ENCODE measurements around the gene VTI1B. TPM values are rescaled to one million over a fixed set of nuclear protein-coding genes. Genes with fewer than 3 reads are reported as not detected.

The VTI1B gene
- total and polyA plus RNA-seq, 2 of the 4 experiments (the other 2 are of a cell fraction): 61.8 to 90.2 TPM

DNA sequence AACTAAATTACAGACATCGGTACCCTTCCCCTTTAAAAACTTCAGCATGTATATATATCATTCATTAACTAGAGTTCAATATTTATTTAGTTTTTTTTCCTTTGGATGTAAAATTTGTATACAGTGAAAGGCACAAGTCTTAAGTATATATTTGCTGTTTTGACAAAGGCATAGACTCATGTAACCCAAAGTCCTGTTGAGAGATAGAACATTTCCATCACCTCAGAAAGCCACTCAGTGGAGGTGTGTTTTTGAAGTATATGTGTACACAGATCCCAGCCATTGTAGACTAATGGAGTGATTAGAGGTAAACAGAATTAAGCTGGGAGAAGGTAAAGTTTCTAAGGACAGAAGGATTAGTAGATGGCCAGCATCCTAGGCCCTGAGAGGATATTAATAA is 42.6 kb upstream of the VTI1B start:
- H4K8ac ChIP-seq (ENCODE audit: low read depth in 2 of 2, low read length in 2 of 2): no peak overlapping the region
- no peaks in the 10 kb centered on the region for H3K36me3 ChIP-seq (ENCODE audit: control insufficient read depth, insufficient read depth, low read length)
- H3K79me1 ChIP-seq (ENCODE audit: low read depth in 1 of 2, low read length in 2 of 2): no peaks in the 10 kb centered on the region
- no peak overlapping the region for H2BK5ac ChIP-seq (ENCODE audit: low read depth, low read length, poor library complexity, severe bottlenecking)
- no peak overlapping the region for H3K27ac ChIP-seq (ENCODE audit: insufficient read depth, low read length)
- no peaks in the 10 kb centered on the region for H3K9me3 ChIP-seq (ENCODE audit: control insufficient read depth, insufficient read depth, low read length)
- no peak overlapping the region for H4K5ac ChIP-seq (ENCODE audit: low read depth, low read length)
- no peak overlapping the region for H3K56ac ChIP-seq (ENCODE audit: extremely low read depth, insufficient read depth, low read length)
- no peak for TF ChIP-seq USF2 (IDR thresholded peaks at IDR 0.05; ENCODE audit: low read depth, low read length)
- TF ChIP-seq RFX5 (IDR thresholded peaks at IDR 0.05; ENCODE audit: low read depth, low read length): no peak
- no peak for TF ChIP-seq MAFK (IDR thresholded peaks at IDR 0.05; ENCODE audit: low read depth, low read length)
- TF ChIP-seq, protein P1, sequence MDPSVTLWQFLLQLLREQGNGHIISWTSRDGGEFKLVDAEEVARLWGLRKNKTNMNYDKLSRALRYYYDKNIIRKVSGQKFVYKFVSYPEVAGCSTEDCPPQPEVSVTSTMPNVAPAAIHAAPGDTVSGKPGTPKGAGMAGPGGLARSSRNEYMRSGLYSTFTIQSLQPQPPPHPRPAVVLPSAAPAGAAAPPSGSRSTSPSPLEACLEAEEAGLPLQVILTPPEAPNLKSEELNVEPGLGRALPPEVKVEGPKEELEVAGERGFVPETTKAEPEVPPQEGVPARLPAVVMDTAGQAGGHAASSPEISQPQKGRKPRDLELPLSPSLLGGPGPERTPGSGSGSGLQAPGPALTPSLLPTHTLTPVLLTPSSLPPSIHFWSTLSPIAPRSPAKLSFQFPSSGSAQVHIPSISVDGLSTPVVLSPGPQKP (IDR thresholded peaks at IDR 0.05; ENCODE audit: borderline replicate concordance, low read depth, low read length): no peak
- TF ChIP-seq MAZ (IDR thresholded peaks at IDR 0.05; ENCODE audit: borderline replicate concordance, low read depth, low read length): no peak
- TF ChIP-seq MXI1 (IDR thresholded peaks at IDR 0.05; ENCODE audit: borderline replicate concordance, low read depth, low read length): no peak
- TF ChIP-seq, protein P2, sequence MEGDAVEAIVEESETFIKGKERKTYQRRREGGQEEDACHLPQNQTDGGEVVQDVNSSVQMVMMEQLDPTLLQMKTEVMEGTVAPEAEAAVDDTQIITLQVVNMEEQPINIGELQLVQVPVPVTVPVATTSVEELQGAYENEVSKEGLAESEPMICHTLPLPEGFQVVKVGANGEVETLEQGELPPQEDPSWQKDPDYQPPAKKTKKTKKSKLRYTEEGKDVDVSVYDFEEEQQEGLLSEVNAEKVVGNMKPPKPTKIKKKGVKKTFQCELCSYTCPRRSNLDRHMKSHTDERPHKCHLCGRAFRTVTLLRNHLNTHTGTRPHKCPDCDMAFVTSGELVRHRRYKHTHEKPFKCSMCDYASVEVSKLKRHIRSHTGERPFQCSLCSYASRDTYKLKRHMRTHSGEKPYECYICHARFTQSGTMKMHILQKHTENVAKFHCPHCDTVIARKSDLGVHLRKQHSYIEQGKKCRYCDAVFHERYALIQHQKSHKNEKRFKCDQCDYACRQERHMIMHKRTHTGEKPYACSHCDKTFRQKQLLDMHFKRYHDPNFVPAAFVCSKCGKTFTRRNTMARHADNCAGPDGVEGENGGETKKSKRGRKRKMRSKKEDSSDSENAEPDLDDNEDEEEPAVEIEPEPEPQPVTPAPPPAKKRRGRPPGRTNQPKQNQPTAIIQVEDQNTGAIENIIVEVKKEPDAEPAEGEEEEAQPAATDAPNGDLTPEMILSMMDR (conservative IDR thresholded peaks at IDR 0.05; ENCODE audit: low read depth, low read length): no peak
- no peak for TF ChIP-seq FOS (IDR thresholded peaks at IDR 0.05; ENCODE audit: low read depth, low read length)
- TF ChIP-seq BHLHE40 (IDR thresholded peaks at IDR 0.05; ENCODE audit: low read depth, low read length): no peak
- TF ChIP-seq RAD21 (IDR thresholded peaks at IDR 0.05; ENCODE audit: low read length): no peak
- TF ChIP-seq POLR2A (IDR thresholded peaks at IDR 0.05; ENCODE audit: low read depth, low read length): no peak
- TF ChIP-seq SMC3 (IDR thresholded peaks at IDR 0.05; ENCODE audit: low read depth, low read length): no peak
- TF ChIP-seq CHD1 (IDR thresholded peaks at IDR 0.05; ENCODE audit: low read depth, low read length): no peak
- TF ChIP-seq CEBPB (IDR thresholded peaks at IDR 0.05; ENCODE audit: low read depth, low read length): no peak
- TF ChIP-seq RCOR1 (IDR thresholded peaks at IDR 0.05; ENCODE audit: insufficient replicate concordance, low read length): no peak
- no peak for TF ChIP-seq NFE2L2 (IDR thresholded peaks at IDR 0.05; ENCODE audit: low read depth, low read length)
- peaks cover 9% of the 10 kb centered on the region for H3K27me3 ChIP-seq (ENCODE audit: control insufficient read depth, insufficient read depth, low read length)
- ATAC-seq (ENCODE audit: low read depth): no peak
- no peak overlapping the region for H4K91ac ChIP-seq (ENCODE audit: insufficient read depth, low read depth, low read length)
- H2AK9ac ChIP-seq (replicated peaks; ENCODE audit: low read depth, low read length, poor library complexity): no peak overlapping the region
- no peak overlapping the region for H3K4me2 ChIP-seq (ENCODE audit: low read depth, low read length)
- no peak for DNase-seq
- H2AFZ ChIP-seq (replicated peaks; ENCODE audit: low read length, poor library complexity): no peak overlapping the region
- no peaks in the 10 kb centered on the region for H4K20me1 ChIP-seq (ENCODE audit: insufficient read depth, low read length)
- dilution Hi-C loops (cut with HindIII; ENCODE audit: low sequenced_read_pairs, unreplicated experiment) (no loop called here), intact Hi-C loops (cut with micrococcal nuclease) (no loop called here), in situ Hi-C loops (cut with MboI; ENCODE audit: low sequenced_read_pairs) (loop anchor here (25.0 kb wide), 1 partner anchor 280 kb away; no protein-coding TSS in a partner anchor)
- no peaks in the 10 kb centered on the region for H3K4me1 ChIP-seq (ENCODE audit: control insufficient read depth, insufficient read depth, low read length)
- H2BK20ac ChIP-seq (ENCODE audit: low read depth, low read length): no peak overlapping the region
- H3K4me3 ChIP-seq (ENCODE audit: insufficient read depth, low read depth, low read length): no peak overlapping the region
- H2BK15ac ChIP-seq (ENCODE audit: low read depth, low read length): no peak overlapping the region
- no peak overlapping the region for H2BK120ac ChIP-seq (ENCODE audit: low read depth, low read length)
- H2AK5ac ChIP-seq (ENCODE audit: low read depth, low read length): no peak overlapping the region
- H3K14ac ChIP-seq (replicated peaks; ENCODE audit: low read depth, low read length): no peak overlapping the region
- no peak overlapping the region for H3K18ac ChIP-seq (ENCODE audit: low read depth, low read length)
- H3K9ac ChIP-seq (ENCODE audit: low read depth, low read length): no peak overlapping the region
- H3K23ac ChIP-seq (ENCODE audit: low read depth, low read length): no peak overlapping the region
- no peak overlapping the region for H3K4ac ChIP-seq (ENCODE audit: low read depth, low read length)
- ChIA-PET CTCF (no interaction called here), POLR2A (ENCODE audit: unreplicated experiment) (no interaction called here)
- no peaks in the 10 kb centered on the region for H3K9me1 ChIP-seq (ENCODE audit: insufficient read depth, low read length)
- BruUV-seq (replicated peaks): no TSS peak
- 100% methylated on average over 1 of the region's 1 CpG; no CpG with 5 or more reads in 1 of the 2 experiments for WGBS, 2 experiments (ENCODE audit: extremely low coverage in 2 of 2, insufficient read length in 1 of 2)

Measured in IMR-90 (cell line).